H1 (cell line): Measurements from ENCODE around the gene CDC42EP5.

ENCODE experiments used
- CEBPB ChIP-seq: IDR thresholded peaks from 2 replicates; pipeline ENCODE4 v1.6.1; 2012; ENCODE audit warnings: low read depth, low read length
- EZH2 ChIP-seq: fragments of 200-600 bp; sonication (generic); IDR thresholded peaks from 2 replicates; pipeline ENCODE4 v1.7.1; 2012; ENCODE audit warnings: low read depth, mild to moderate bottlenecking, moderate library complexity, low read length, inconsistent platforms; ENCODE audit not compliant: severe bottlenecking
- FOSL1 ChIP-seq: IDR thresholded peaks from 2 replicates; pipeline ENCODE4 v1.6.1; 2011; ENCODE audit warnings: mild to moderate bottlenecking, low read depth, low read length, moderate library complexity; ENCODE audit not compliant: insufficient read depth
- GABPA ChIP-seq: IDR thresholded peaks from 2 replicates; pipeline ENCODE4 v1.6.1; 2011; ENCODE audit warnings: mild to moderate bottlenecking, low read length, moderate library complexity, borderline replicate concordance; ENCODE audit not compliant: insufficient read depth
- RFX5 ChIP-seq: IDR thresholded peaks from 2 replicates; pipeline ENCODE4 v1.6.1; 2011; ENCODE audit warnings: low read depth, low read length, improper control_type of control experiment, borderline replicate concordance
- SIX5 ChIP-seq: IDR thresholded peaks from 2 replicates; pipeline ENCODE4 v1.6.1; 2011; ENCODE audit warnings: mild to moderate bottlenecking, low read depth, low read length
- YY1 ChIP-seq: IDR thresholded peaks from 2 replicates; pipeline ENCODE4 v1.6.1; 2011; ENCODE audit warnings: low read depth, mild to moderate bottlenecking, low read length
- TF ChIP-seq, protein P1 (sequence below), 3 experiments: IDR thresholded peaks; 1 replicate in 2 of 3; 2 replicates in 1 of 3; pipeline versions ENCODE4 v1.5.1 to v1.6.1; 2011; ENCODE audit warnings: low read length in 3 of 3, mild to moderate bottlenecking in 3 of 3, inconsistent platforms in 2 of 3, low read depth in 1 of 3, moderate library complexity in 1 of 3; ENCODE audit not compliant: insufficient read depth in 1 of 3; ENCODE audit errors: control extremely low read depth in 1 of 3
- TF ChIP-seq, protein P2 (sequence below): IDR thresholded peaks from 2 replicates; pipeline ENCODE4 v1.6.1; 2011; ENCODE audit warnings: low read length, improper control_type of control experiment

DNA sequence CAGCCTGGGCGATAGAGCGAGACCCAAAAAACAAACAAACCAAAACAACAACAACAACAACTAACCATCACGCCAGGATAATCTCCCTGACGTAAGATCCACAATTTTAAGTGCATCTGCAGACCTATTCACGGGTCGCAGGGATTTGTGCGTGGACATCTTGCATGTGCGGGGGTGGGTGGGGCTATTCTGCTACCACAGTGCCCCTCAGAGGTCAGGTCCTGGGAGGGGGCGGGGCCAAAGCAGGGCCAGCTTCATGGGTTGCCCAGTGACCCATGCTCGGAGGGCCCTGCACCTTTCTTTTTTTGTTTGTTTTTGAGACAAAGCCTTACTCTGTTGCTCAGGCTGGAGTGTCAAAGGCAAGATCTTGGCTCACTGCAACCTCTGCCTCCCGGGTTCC is 2.6 kb upstream of the CDC42EP5 start:
- TF ChIP-seq RFX5 = no peak
- TF ChIP-seq, protein P1, sequence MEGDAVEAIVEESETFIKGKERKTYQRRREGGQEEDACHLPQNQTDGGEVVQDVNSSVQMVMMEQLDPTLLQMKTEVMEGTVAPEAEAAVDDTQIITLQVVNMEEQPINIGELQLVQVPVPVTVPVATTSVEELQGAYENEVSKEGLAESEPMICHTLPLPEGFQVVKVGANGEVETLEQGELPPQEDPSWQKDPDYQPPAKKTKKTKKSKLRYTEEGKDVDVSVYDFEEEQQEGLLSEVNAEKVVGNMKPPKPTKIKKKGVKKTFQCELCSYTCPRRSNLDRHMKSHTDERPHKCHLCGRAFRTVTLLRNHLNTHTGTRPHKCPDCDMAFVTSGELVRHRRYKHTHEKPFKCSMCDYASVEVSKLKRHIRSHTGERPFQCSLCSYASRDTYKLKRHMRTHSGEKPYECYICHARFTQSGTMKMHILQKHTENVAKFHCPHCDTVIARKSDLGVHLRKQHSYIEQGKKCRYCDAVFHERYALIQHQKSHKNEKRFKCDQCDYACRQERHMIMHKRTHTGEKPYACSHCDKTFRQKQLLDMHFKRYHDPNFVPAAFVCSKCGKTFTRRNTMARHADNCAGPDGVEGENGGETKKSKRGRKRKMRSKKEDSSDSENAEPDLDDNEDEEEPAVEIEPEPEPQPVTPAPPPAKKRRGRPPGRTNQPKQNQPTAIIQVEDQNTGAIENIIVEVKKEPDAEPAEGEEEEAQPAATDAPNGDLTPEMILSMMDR (IDR thresholded peaks at IDR 0.05; ENCODE audit: control extremely low read depth in 1 of 3, insufficient read depth in 1 of 3, low read depth in 1 of 3, low read length in 3 of 3) = no peak
- TF ChIP-seq, protein P2, sequence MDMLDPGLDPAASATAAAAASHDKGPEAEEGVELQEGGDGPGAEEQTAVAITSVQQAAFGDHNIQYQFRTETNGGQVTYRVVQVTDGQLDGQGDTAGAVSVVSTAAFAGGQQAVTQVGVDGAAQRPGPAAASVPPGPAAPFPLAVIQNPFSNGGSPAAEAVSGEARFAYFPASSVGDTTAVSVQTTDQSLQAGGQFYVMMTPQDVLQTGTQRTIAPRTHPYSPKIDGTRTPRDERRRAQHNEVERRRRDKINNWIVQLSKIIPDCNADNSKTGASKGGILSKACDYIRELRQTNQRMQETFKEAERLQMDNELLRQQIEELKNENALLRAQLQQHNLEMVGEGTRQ = no peak
- no peak for TF ChIP-seq CEBPB
- no peak for TF ChIP-seq SIX5
- TF ChIP-seq EZH2 = no peak
- no peak for TF ChIP-seq FOSL1
- no peak for TF ChIP-seq YY1
- TF ChIP-seq GABPA = no peak
